ENCODE measurements around the gene CCDC73. TPM values are rescaled to one million over a fixed set of nuclear protein-coding genes. Genes with fewer than 3 reads are reported as not detected.
"Not testable (repeated sequence)": the region's sequence is repeated elsewhere in the genome, so short reads cannot be mapped to it uniquely, and the experiment has no call there.

Gene CCDC73
- total RNA-seq, 1 donor: not detected

- no peaks in the 10 kb centered on the region for H4K20me1 ChIP-seq (ENCODE audit: insufficient read depth, low read length)
- TF ChIP-seq CTCF (IDR thresholded peaks at IDR 0.05; ENCODE audit: extremely low read depth, low read depth, low read length): no peak
- no peak for DNase-seq (ENCODE audit: insufficient read length, low spot score, missing footprints)
Measured at GRCh38 chr11:32616903-32617302, 177.6 kb downstream of the CCDC73 start.

GRCh38 chr11:32615422-32615821 lies 179.0 kb downstream of the CCDC73 start:
- no peaks in the 10 kb centered on the region for H3K9me3 ChIP-seq (ENCODE audit: low read depth, low read length)
- DNase-seq (ENCODE audit: insufficient read length, low spot score, missing footprints): no peak
- no peaks in the 10 kb centered on the region for H3K27me3 ChIP-seq (ENCODE audit: insufficient read depth, low read length)
- H3K4me3 ChIP-seq (ENCODE audit: insufficient read depth, low read length): no peak overlapping the region
- H4K20me1 ChIP-seq (ENCODE audit: insufficient read depth, low read length): no peaks in the 10 kb centered on the region
- H3K79me2 ChIP-seq (ENCODE audit: insufficient read depth, low read length): no peaks in the 10 kb centered on the region
- no peak overlapping the region for H3K27ac ChIP-seq (ENCODE audit: low read depth, low read length)
- H3K36me3 ChIP-seq (ENCODE audit: insufficient read depth, low read length): no peaks in the 10 kb centered on the region
- no peaks in the 10 kb centered on the region for H3K4me1 ChIP-seq (ENCODE audit: insufficient read depth, low read length)
- H3K4me2 ChIP-seq (ENCODE audit: insufficient read depth, low read length): no peak overlapping the region
- peak; percentile 11 for TF ChIP-seq CTCF (IDR thresholded peaks at IDR 0.05; ENCODE audit: extremely low read depth, low read depth, low read length)
- no peak overlapping the region for H2AFZ ChIP-seq (ENCODE audit: low read length)

More at GRCh38 chr11:32616903-32617302, 177.6 kb downstream of the CCDC73 start:
- H3K4me3 ChIP-seq (ENCODE audit: insufficient read depth, low read length): no peak overlapping the region
- H3K4me1 ChIP-seq (ENCODE audit: insufficient read depth, low read length): no peaks in the 10 kb centered on the region
- H3K79me2 ChIP-seq (ENCODE audit: insufficient read depth, low read length): no peaks in the 10 kb centered on the region
- no peaks in the 10 kb centered on the region for H3K9me3 ChIP-seq (ENCODE audit: low read depth, low read length)
- no peak overlapping the region for H3K4me2 ChIP-seq (ENCODE audit: insufficient read depth, low read length)
- no peak overlapping the region for H2AFZ ChIP-seq (ENCODE audit: low read length)
- H3K27me3 ChIP-seq (ENCODE audit: insufficient read depth, low read length): no peaks in the 10 kb centered on the region
- H3K27ac ChIP-seq (ENCODE audit: low read depth, low read length): no peak overlapping the region
- no peaks in the 10 kb centered on the region for H3K36me3 ChIP-seq (ENCODE audit: insufficient read depth, low read length)

GRCh38 chr11:32613500-32614151 lies 180.8 kb downstream of the CCDC73 start:
- Histone ChIP-seq H3K27ac (ENCODE audit: low read depth, low read length) (no peak overlapping the region), H3K9me3 (ENCODE audit: low read depth, low read length) (no peaks in the 10 kb centered on the region), H3K4me3 (ENCODE audit: insufficient read depth, low read length) (no peak overlapping the region), H3K36me3 (ENCODE audit: insufficient read depth, low read length) (no peaks in the 10 kb centered on the region), H3K79me2 (ENCODE audit: insufficient read depth, low read length) (no peaks in the 10 kb centered on the region), H3K4me1 (ENCODE audit: insufficient read depth, low read length) (no peaks in the 10 kb centered on the region), H2AFZ (ENCODE audit: low read length) (no peak overlapping the region), H3K4me2 (ENCODE audit: insufficient read depth, low read length) (no peak overlapping the region), H3K27me3 (ENCODE audit: insufficient read depth, low read length) (no peaks in the 10 kb centered on the region), H4K20me1 (ENCODE audit: insufficient read depth, low read length) (no peaks in the 10 kb centered on the region)
- no peak for DNase-seq (ENCODE audit: insufficient read length, low spot score, missing footprints)
- TF ChIP-seq CTCF (IDR thresholded peaks at IDR 0.05; ENCODE audit: extremely low read depth, low read depth, low read length): no peak

- H3K9me3 ChIP-seq (ENCODE audit: low read depth, low read length): no peaks in the 10 kb centered on the region
- no peak overlapping the region for H3K4me3 ChIP-seq (ENCODE audit: insufficient read depth, low read length)
- H3K36me3 ChIP-seq (ENCODE audit: insufficient read depth, low read length): no peaks in the 10 kb centered on the region
- H3K4me1 ChIP-seq (ENCODE audit: insufficient read depth, low read length): no peaks in the 10 kb centered on the region
- H3K27ac ChIP-seq (ENCODE audit: low read depth, low read length): no peak overlapping the region
- TF ChIP-seq CTCF (IDR thresholded peaks at IDR 0.05; ENCODE audit: extremely low read depth, low read depth, low read length): no peak
- H4K20me1 ChIP-seq (ENCODE audit: insufficient read depth, low read length): no peaks in the 10 kb centered on the region
- H3K4me2 ChIP-seq (ENCODE audit: insufficient read depth, low read length): no peak overlapping the region
- H3K27me3 ChIP-seq (ENCODE audit: insufficient read depth, low read length): no peaks in the 10 kb centered on the region
- H3K79me2 ChIP-seq (ENCODE audit: insufficient read depth, low read length): no peaks in the 10 kb centered on the region
- DNase-seq (ENCODE audit: insufficient read length, low spot score, missing footprints): no peak
- H2AFZ ChIP-seq (ENCODE audit: low read length): no peak overlapping the region
Measured at GRCh38 chr11:32610797-32611352, 183.6 kb downstream of the CCDC73 start.

- not testable (repeated sequence) for H3K79me2 ChIP-seq (ENCODE audit: insufficient read depth, low read length); H4K20me1 ChIP-seq (ENCODE audit: insufficient read depth, low read length); H3K4me3 ChIP-seq (ENCODE audit: insufficient read depth, low read length); H3K9me3 ChIP-seq (ENCODE audit: low read depth, low read length); H2AFZ ChIP-seq (ENCODE audit: low read length); H3K36me3 ChIP-seq (ENCODE audit: insufficient read depth, low read length); H3K4me2 ChIP-seq (ENCODE audit: insufficient read depth, low read length); H3K4me1 ChIP-seq (ENCODE audit: insufficient read depth, low read length); H3K27me3 ChIP-seq (ENCODE audit: insufficient read depth, low read length); H3K27ac ChIP-seq (ENCODE audit: low read depth, low read length); DNase-seq (ENCODE audit: insufficient read length, low spot score, missing footprints)
Measured at GRCh38 chr11:32608826-32609225, 185.6 kb downstream of the CCDC73 start.
